Endothelial cell of umbilical vein (primary cell): ENCODE data around the gene C1QB. TPM values are rescaled to one million over a fixed set of nuclear protein-coding genes. Genes with fewer than 3 reads are reported as not detected.

Experiments
- BruUV-seq: library from RNA; stranded (reverse); fragments of 400-500 nt; replicated peaks from 2 replicates; lab custom pipeline; 2021; lab: Mats Ljungman, UMichigan
- CTCF ChIA-PET: fragments of 300-600, 350-600 bp; sonication (Branson Sonifier 250); formaldehyde crosslinking; loops from one replicate; lab custom pipeline; 2021; ENCODE audit warnings: antibody characterized with exemption, inconsistent platforms; lab: Charles Lee
- POLR2A ChIA-PET: fragments of 300-600, 350-600 bp; sonication (Branson Sonifier 250); formaldehyde crosslinking; loops from one replicate; lab custom pipeline; 2021; ENCODE audit warnings: antibody characterized with exemption, inconsistent platforms; lab: Charles Lee
- DNase-seq: peaks from one replicate; pipeline ENCODE4 v3.0.0-alpha.2; 2011; ENCODE audit warnings: low read depth, low spot score
- FAIRE-seq: peaks from 2 replicates; lab custom pipeline; 2011; peaks lifted over from hg19 to GRCh38; lab: Jason Lieb, UNC
- H2AFZ ChIP-seq: 2 replicates; pipeline ENCODE4 v1.6.0; 2012; ENCODE audit warnings: low read depth, low read length, control low read depth, inconsistent platforms
- H3K27ac ChIP-seq: 2 replicates; pipeline ENCODE4 v1.5.1; 2011; ENCODE audit warnings: low read depth, mild to moderate bottlenecking, control low read depth, low read length, moderate library complexity; ENCODE audit not compliant: insufficient read depth
- H3K27me3 ChIP-seq, 2 experiments: 2 replicates each; pipeline versions ENCODE4 v1.6.0 to v1.6.1; 2011; ENCODE audit warnings: low read length in 2 of 2, mixed read lengths in 1 of 2; ENCODE audit not compliant: control insufficient read depth in 2 of 2, insufficient read depth in 2 of 2
- H3K36me3 ChIP-seq, 2 experiments: 2 replicates in 1 of 2; 3 replicates in 1 of 2; pipeline ENCODE4 v1.5.1; 2011; ENCODE audit warnings: low read length in 2 of 2, mild to moderate bottlenecking in 1 of 2, moderate library complexity in 1 of 2; ENCODE audit not compliant: control insufficient read depth in 2 of 2, insufficient read depth in 2 of 2; ENCODE audit errors: extremely low read depth in 1 of 2
- H3K4me1 ChIP-seq: 3 replicates; pipeline ENCODE4 v1.5.1; 2011; ENCODE audit warnings: mild to moderate bottlenecking, low read length; ENCODE audit not compliant: control insufficient read depth, insufficient read depth; ENCODE audit errors: extremely low read depth
- H3K4me2 ChIP-seq: 2 replicates; pipeline ENCODE4 v1.6.1; 2011; ENCODE audit warnings: low read length, control low read depth, mixed read lengths; ENCODE audit not compliant: insufficient read depth
- H3K4me3 ChIP-seq, 3 experiments: fragments of 200-600 bp in 1 of 3; sonication (generic), shearing (Covaris generic) in 1 of 3; replicated peaks in 1 of 3; 2 replicates each; pipeline ENCODE4 v1.5.1; 2011 to 2016; ENCODE audit warnings: control low read depth in 3 of 3, low read length in 3 of 3, mild to moderate bottlenecking in 2 of 3, inconsistent platforms in 1 of 3, low read depth in 1 of 3, moderate library complexity in 1 of 3; ENCODE audit not compliant: insufficient read depth in 1 of 3
- H3K79me2 ChIP-seq: 2 replicates; pipeline ENCODE4 v1.6.0; 2012; ENCODE audit warnings: low read length, inconsistent platforms; ENCODE audit not compliant: control insufficient read depth, insufficient read depth
- H3K9ac ChIP-seq: replicated peaks from 2 replicates; pipeline ENCODE3; 2011; ENCODE audit warnings: low read length, control low read depth; ENCODE audit not compliant: insufficient read depth; ENCODE audit errors: extremely low read depth
- H3K9me1 ChIP-seq: replicated peaks from 3 replicates; pipeline ENCODE4 v1.6.0; 2011; ENCODE audit warnings: mild to moderate bottlenecking, low read length; ENCODE audit not compliant: control insufficient read depth, insufficient read depth; ENCODE audit errors: extremely low read depth
- H3K9me3 ChIP-seq: replicated peaks from 2 replicates; pipeline ENCODE4 v1.5.1; 2012; ENCODE audit warnings: low read length, inconsistent platforms; ENCODE audit not compliant: control insufficient read depth, insufficient read depth
- H4K20me1 ChIP-seq: replicated peaks from 2 replicates; pipeline ENCODE3; 2011; ENCODE audit warnings: mild to moderate bottlenecking, low read length; ENCODE audit not compliant: control insufficient read depth, insufficient read depth; ENCODE audit errors: extremely low read depth
- EZH2 ChIP-seq: IDR thresholded peaks from 2 replicates; pipeline ENCODE4 v1.6.1; 2012; ENCODE audit warnings: borderline replicate concordance, low read depth, mild to moderate bottlenecking, moderate library complexity, low read length, inconsistent platforms; ENCODE audit not compliant: severe bottlenecking
- FOS ChIP-seq: IDR thresholded peaks from 2 replicates; pipeline ENCODE4 v1.6.1; 2011; ENCODE audit warnings: mild to moderate bottlenecking, low read length, moderate library complexity, borderline replicate concordance; ENCODE audit not compliant: insufficient read depth
- GATA2 ChIP-seq: IDR thresholded peaks from 2 replicates; pipeline ENCODE4 v1.7.0; 2011; ENCODE audit warnings: low read depth, mild to moderate bottlenecking, moderate library complexity, mixed read lengths, low read length; ENCODE audit not compliant: insufficient read length, insufficient read depth
- JUN ChIP-seq: IDR thresholded peaks from 2 replicates; pipeline ENCODE4 v1.6.1; 2011; ENCODE audit warnings: borderline replicate concordance, low read depth; ENCODE audit not compliant: insufficient read length, insufficient read depth
- MYC ChIP-seq: IDR thresholded peaks from one replicate; pipeline ENCODE4 v1.6.1; 2011; ENCODE audit warnings: mild to moderate bottlenecking, low read depth, low read length
- POLR2A ChIP-seq: IDR thresholded peaks from 2 replicates; pipeline ENCODE4 v1.6.1; 2012; ENCODE audit warnings: low read depth, mild to moderate bottlenecking, control low read depth, low read length
- POLR2AphosphoS5 ChIP-seq: IDR thresholded peaks from 2 replicates; pipeline ENCODE4 v1.6.1; 2012; ENCODE audit warnings: low read depth, mild to moderate bottlenecking, control low read depth, low read length, moderate library complexity; ENCODE audit not compliant: insufficient read depth
- dilution Hi-C: fragments of 300-500 bp; cut with MboI; formaldehyde crosslinking; loops from one replicate; pipeline ENCODE4 v1.15.0; 2019; ENCODE audit warnings: low sequenced_read_pairs; ENCODE audit not compliant: extremely low pct_ligation_motif_present
- intact Hi-C: fragments of 100-400 bp; cut with micrococcal nuclease; formaldehyde crosslinking; loops from one replicate; pipeline ENCODE4 v1.10.0; 2022
- polyA plus RNA-seq, 4 experiments: library from polyadenylated mRNA; depleted of rRNA in 3 of 4; stranded (reverse) in 3 of 4; unstranded in 1 of 4; fragments of >200 nt; gene quantifications; 2 replicates each; pipeline versions ENCODE4 v1.2.1 to v1.2.3, GENCODE V29; 2011 to 2012; ENCODE audit warnings: missing spikeins in 1 of 4
- total RNA-seq: library from RNA; stranded (reverse); gene quantifications from 2 replicates; pipeline ENCODE4 v1.2.3, GENCODE V29; 2021
- TF ChIP-seq, protein P1 (sequence below), 2 donors: IDR thresholded peaks; 1 replicate in 1 of 2; 2 replicates in 1 of 2; pipeline ENCODE4 v1.5.1; 2011; ENCODE audit warnings: low read length in 2 of 2, mild to moderate bottlenecking in 2 of 2, moderate library complexity in 2 of 2, control low read depth in 1 of 2, inconsistent platforms in 1 of 2, low read depth in 1 of 2; ENCODE audit not compliant: insufficient read depth in 1 of 2; ENCODE audit errors: extremely low read depth in 1 of 2
- TF ChIP-seq, protein P2 (sequence below): IDR thresholded peaks from 2 replicates; pipeline ENCODE4 v1.6.1; 2011; ENCODE audit not compliant: insufficient read depth, insufficient read length

C1QB gene
- total and polyA plus RNA-seq, 2 donors (not counting 3 experiments of a cell fraction or from before 2014, with no cell fraction given) = not detected

DNA sequence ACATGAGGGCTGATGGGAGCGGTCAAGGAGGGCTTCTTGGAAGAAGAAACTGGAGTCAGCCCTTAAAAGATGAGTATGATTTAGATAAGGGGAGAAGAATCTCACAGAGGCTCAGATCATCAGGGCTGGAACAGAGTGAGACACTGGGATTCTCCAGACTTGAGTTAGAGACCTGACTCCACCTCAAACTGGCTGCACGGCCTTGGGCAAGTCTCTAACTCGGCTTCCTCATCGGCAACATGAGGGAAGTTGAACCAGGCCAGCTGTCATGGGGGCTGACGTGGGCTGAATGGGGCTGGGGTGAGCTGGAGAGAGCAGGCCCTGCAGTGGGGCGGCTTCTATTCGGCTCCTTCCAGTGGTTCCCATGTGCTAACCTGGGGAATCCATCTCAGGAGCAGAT lies 7.1 kb upstream of the C1QB start:
- Histone ChIP-seq H3K4me2 (no peak overlapping the region), H3K27me3 (no peaks in the 10 kb centered on the region), H3K36me3 (no peaks in the 10 kb centered on the region), H4K20me1 (no peaks in the 10 kb centered on the region), H3K9ac (no peak overlapping the region), H2AFZ (no peak overlapping the region), H3K9me1 (no peaks in the 10 kb centered on the region), H3K27ac (no peak overlapping the region), H3K4me3 (no peak overlapping the region), H3K4me1 (no peaks in the 10 kb centered on the region), H3K79me2 (no peaks in the 10 kb centered on the region), H3K9me3 (no peaks in the 10 kb centered on the region)
- TF ChIP-seq GATA2 = no peak
- TF ChIP-seq MYC = no peak
- no peak for TF ChIP-seq FOS
- TF ChIP-seq POLR2AphosphoS5 = no peak
- TF ChIP-seq, protein P1, sequence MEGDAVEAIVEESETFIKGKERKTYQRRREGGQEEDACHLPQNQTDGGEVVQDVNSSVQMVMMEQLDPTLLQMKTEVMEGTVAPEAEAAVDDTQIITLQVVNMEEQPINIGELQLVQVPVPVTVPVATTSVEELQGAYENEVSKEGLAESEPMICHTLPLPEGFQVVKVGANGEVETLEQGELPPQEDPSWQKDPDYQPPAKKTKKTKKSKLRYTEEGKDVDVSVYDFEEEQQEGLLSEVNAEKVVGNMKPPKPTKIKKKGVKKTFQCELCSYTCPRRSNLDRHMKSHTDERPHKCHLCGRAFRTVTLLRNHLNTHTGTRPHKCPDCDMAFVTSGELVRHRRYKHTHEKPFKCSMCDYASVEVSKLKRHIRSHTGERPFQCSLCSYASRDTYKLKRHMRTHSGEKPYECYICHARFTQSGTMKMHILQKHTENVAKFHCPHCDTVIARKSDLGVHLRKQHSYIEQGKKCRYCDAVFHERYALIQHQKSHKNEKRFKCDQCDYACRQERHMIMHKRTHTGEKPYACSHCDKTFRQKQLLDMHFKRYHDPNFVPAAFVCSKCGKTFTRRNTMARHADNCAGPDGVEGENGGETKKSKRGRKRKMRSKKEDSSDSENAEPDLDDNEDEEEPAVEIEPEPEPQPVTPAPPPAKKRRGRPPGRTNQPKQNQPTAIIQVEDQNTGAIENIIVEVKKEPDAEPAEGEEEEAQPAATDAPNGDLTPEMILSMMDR (IDR thresholded peaks at IDR 0.05; ENCODE audit: extremely low read depth in 1 of 2, insufficient read depth in 1 of 2, low read depth in 1 of 2, low read length in 2 of 2) = no peak
- no peak for TF ChIP-seq POLR2A
- TF ChIP-seq, protein P2, sequence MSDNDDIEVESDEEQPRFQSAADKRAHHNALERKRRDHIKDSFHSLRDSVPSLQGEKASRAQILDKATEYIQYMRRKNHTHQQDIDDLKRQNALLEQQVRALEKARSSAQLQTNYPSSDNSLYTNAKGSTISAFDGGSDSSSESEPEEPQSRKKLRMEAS = no peak
- no peak for TF ChIP-seq JUN
- TF ChIP-seq EZH2 = no peak
- dilution Hi-C loops (no loop called here), intact Hi-C loops (no loop called here)
- POLR2A ChIA-PET = no interaction called here
- CTCF ChIA-PET = interaction anchor here (0.6 to 2.5 kb wide), 6 partner anchors 10 to 284 kb away, joined by 3 to 12 read pairs (median 4); partner anchors contain the start of gene C1QA
- no peak for FAIRE-seq
- DNase-seq = no peak
- BruUV-seq = no TSS peak
